WTC11 (cell line): ENCODE measurements around the gene WDFY4.

Experiments
- CREM ChIP-seq: sonication (generic); formaldehyde crosslinking; IDR thresholded peaks from 2 replicates; pipeline ENCODE4 v1.8.1; 2022; ENCODE audit warnings: mild to moderate bottlenecking, missing genetic modification reagents, moderate library complexity
- CTCF ChIP-seq: fragments of 200-600 bp; IDR thresholded peaks from 2 replicates; pipeline ENCODE4 v1.8.0; 2022; ENCODE audit warnings: antibody characterized with exemption
- MYBL2 ChIP-seq: sonication (generic); formaldehyde crosslinking; IDR thresholded peaks from 2 replicates; pipeline ENCODE4 v1.8.1; 2023; ENCODE audit warnings: mild to moderate bottlenecking, moderate library complexity, missing genetic modification reagents
- PRDM15 ChIP-seq: sonication (generic); formaldehyde crosslinking; IDR thresholded peaks from 2 replicates; pipeline ENCODE4 v1.8.0; 2022; ENCODE audit warnings: missing genetic modification reagents
- SP1 ChIP-seq: sonication (generic); formaldehyde crosslinking; conservative IDR thresholded peaks from 2 replicates; pipeline ENCODE4 v1.8.1; 2022; ENCODE audit warnings: missing genetic modification reagents
- ZNF232 ChIP-seq: sonication (generic); formaldehyde crosslinking; IDR thresholded peaks from 2 replicates; pipeline ENCODE4 v1.8.0; 2022; ENCODE audit warnings: mild to moderate bottlenecking, missing genetic modification reagents
- TF ChIP-seq, protein P1 (sequence below): sonication (generic); formaldehyde crosslinking; IDR thresholded peaks from 2 replicates; pipeline ENCODE4 v1.8.1; 2023; ENCODE audit warnings: mild to moderate bottlenecking, missing genetic modification reagents

DNA sequence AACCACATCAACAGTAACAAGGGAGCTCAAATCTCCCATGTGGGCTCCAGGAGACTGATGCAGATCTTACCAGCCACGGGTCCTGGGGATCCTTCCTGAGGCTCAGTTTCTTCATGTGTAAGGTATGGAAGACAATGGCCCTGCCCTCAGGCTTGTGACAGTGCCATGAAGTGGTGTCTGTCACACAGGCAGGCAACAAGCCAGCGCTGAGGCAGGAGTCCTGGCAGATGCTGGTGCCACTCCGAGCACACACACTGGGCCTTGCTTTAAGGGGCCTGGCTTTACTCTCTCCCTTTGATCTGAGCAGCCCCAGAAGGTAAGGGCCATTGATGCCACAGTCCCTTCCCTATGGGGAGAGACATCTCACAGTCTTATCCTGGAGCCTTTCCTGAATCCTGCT is 283.4 kb downstream of the WDFY4 start:
- TF ChIP-seq CTCF (no peak), ZNF232 (CRISPR knock-in tag) (no peak), CREM (no peak), SP1 (CRISPR knock-in tag) (no peak), PRDM15 (CRISPR knock-in tag) (no peak), MYBL2 (no peak)
- TF ChIP-seq, protein P1, sequence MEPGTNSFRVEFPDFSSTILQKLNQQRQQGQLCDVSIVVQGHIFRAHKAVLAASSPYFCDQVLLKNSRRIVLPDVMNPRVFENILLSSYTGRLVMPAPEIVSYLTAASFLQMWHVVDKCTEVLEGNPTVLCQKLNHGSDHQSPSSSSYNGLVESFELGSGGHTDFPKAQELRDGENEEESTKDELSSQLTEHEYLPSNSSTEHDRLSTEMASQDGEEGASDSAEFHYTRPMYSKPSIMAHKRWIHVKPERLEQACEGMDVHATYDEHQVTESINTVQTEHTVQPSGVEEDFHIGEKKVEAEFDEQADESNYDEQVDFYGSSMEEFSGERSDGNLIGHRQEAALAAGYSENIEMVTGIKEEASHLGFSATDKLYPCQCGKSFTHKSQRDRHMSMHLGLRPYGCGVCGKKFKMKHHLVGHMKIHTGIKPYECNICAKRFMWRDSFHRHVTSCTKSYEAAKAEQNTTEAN (CRISPR knock-in tag): no peak
